Right atrium auricular region (tissue), 2 donors: Measurements from ENCODE around the gene KRT14. TPM values are rescaled to one million over a fixed set of nuclear protein-coding genes. Genes with fewer than 3 reads are reported as not detected.

Source experiments
- DNase-seq: peaks from one replicate; pipeline ENCODE4 v3.0.0-alpha.2; 2019; ENCODE audit warnings: low spot score
- H3K27ac ChIP-seq, 2 donors: fragments of 200-600 bp; sonication (generic); 1 replicate in 1 of 2; 2 replicates in 1 of 2; pipeline ENCODE4 v1.5.1; 2016 to 2019
- H3K27me3 ChIP-seq, 2 donors: fragments of 200-600 bp; sonication (generic); one replicate each; pipeline versions ENCODE4 v1.5.1 to v1.6.0; 2017 to 2019
- H3K36me3 ChIP-seq: fragments of 200-600 bp; sonication (generic); one replicate; pipeline ENCODE4 v1.5.1; 2016
- H3K4me1 ChIP-seq, 2 donors: fragments of 200-600 bp; sonication (generic); one replicate each; pipeline versions ENCODE4 v1.5.1 to v1.6.0; 2017 to 2019
- H3K4me3 ChIP-seq, 2 donors: fragments of 200-600 bp; sonication (generic); 1 replicate in 1 of 2; 2 replicates in 1 of 2; pipeline ENCODE4 v1.5.1; 2017 to 2019; ENCODE audit warnings: mild to moderate bottlenecking in 1 of 2, moderate library complexity in 1 of 2
- H3K9me3 ChIP-seq, 2 donors: fragments of 200-600 bp; sonication (generic); one replicate each; pipeline ENCODE4 v1.5.1; 2019
- CTCF ChIP-seq, 2 donors: fragments of 200-600 bp; sonication (generic); IDR thresholded peaks; one replicate each; pipeline ENCODE4 v1.5.1; 2019; ENCODE audit warnings: antibody characterized with exemption in 2 of 2
- total RNA-seq, 2 donors: library from RNA; depleted of rRNA; stranded (reverse); fragments of >200 nt; gene quantifications; one replicate each; pipeline ENCODE4 v1.1.0, GENCODE V29; 2016

Gene KRT14
- total RNA-seq, 2 donors from 2014 or later: 20.3 TPM; not detected in 1

- H3K4me1 ChIP-seq: peaks cover 0 to 6% of the 10 kb centered on the region in 2 donors
- no peak overlapping the region for H3K4me3 ChIP-seq
- H3K27ac ChIP-seq: no peak overlapping the region
- H3K9me3 ChIP-seq: no peaks in the 10 kb centered on the region
- H3K27me3 ChIP-seq: no peaks in the 10 kb centered on the region
- DNase-seq: no peak
- H3K36me3 ChIP-seq: no peaks in the 10 kb centered on the region
- TF ChIP-seq CTCF (IDR thresholded peaks at IDR 0.05): no peak
Measured at GRCh38 chr17:41553987-41554680, 32.6 kb downstream of the KRT14 start.

GRCh38 chr17:41553176-41553575, 33.5 kb downstream of the KRT14 start:
- no peak overlapping the region for H3K4me3 ChIP-seq
- H3K27me3 ChIP-seq: no peaks in the 10 kb centered on the region
- no peaks in the 10 kb centered on the region for H3K9me3 ChIP-seq
- no peak for DNase-seq
- H3K4me1 ChIP-seq: peaks cover 0 to 16% of the 10 kb centered on the region in 2 donors
- no peaks in the 10 kb centered on the region for H3K36me3 ChIP-seq
- no peak for TF ChIP-seq CTCF (IDR thresholded peaks at IDR 0.05)
- no peak overlapping the region for H3K27ac ChIP-seq

GRCh38 chr17:41552455-41552854, 34.2 kb downstream of the KRT14 start:
- H3K36me3 ChIP-seq: no peaks in the 10 kb centered on the region
- peaks cover 0 to 23% of the 10 kb centered on the region in 2 donors for H3K4me1 ChIP-seq
- no peak overlapping the region for H3K27ac ChIP-seq
- DNase-seq: no peak
- H3K4me3 ChIP-seq: no peak overlapping the region
- H3K9me3 ChIP-seq: no peaks in the 10 kb centered on the region
- H3K27me3 ChIP-seq: no peaks in the 10 kb centered on the region
- no peak for TF ChIP-seq CTCF (IDR thresholded peaks at IDR 0.05)

- Histone ChIP-seq H3K4me1 (peaks cover 0 to 23% of the 10 kb centered on the region in 2 donors), H3K4me3 (no peak overlapping the region), H3K36me3 (no peaks in the 10 kb centered on the region), H3K27me3 (no peaks in the 10 kb centered on the region), H3K9me3 (peaks cover 4 to 5% of the 10 kb centered on the region in 2 donors), H3K27ac (no peak overlapping the region)
- TF ChIP-seq CTCF (IDR thresholded peaks at IDR 0.05): no peak
- no peak for DNase-seq
Measured at GRCh38 chr17:41551365-41551764, 35.3 kb downstream of the KRT14 start.

GRCh38 chr17:41549596-41550039, 37.1 kb downstream of the KRT14 start:
- H3K9me3 ChIP-seq: peaks cover 5% of the 10 kb centered on the region in 2 donors
- H3K4me3 ChIP-seq: no peak overlapping the region
- H3K27me3 ChIP-seq: no peaks in the 10 kb centered on the region
- DNase-seq: no peak
- no peak overlapping the region for H3K27ac ChIP-seq
- no peaks in the 10 kb centered on the region for H3K36me3 ChIP-seq
- no peak for TF ChIP-seq CTCF (IDR thresholded peaks at IDR 0.05)
- H3K4me1 ChIP-seq: peaks cover 0 to 23% of the 10 kb centered on the region in 2 donors
